GM04503 (cell line): ENCODE measurements around the gene SLC35A3.
"Not testable (repeated sequence)": the region's sequence is repeated elsewhere in the genome, so short reads cannot be mapped to it uniquely, and the experiment has no call there.

ENCODE experiments used
- DNase-seq: peaks from one replicate; pipeline ENCODE4 v3.0.0-alpha.2; 2012; ENCODE audit warnings: low read depth

The SLC35A3 gene

GRCh38 chr1:100036718-100037655 is 67.2 kb downstream of the SLC35A3 start:
- no peak for DNase-seq

- no peak for DNase-seq
These were observed 67.8 kb downstream of the SLC35A3 start for GRCh38 chr1:100037656-100037926.

GRCh38 chr1:100037927-100038659 is 68.3 kb downstream of the SLC35A3 start:
- no peak for DNase-seq

- DNase-seq, result no peak
These were observed 69.0 kb downstream of the SLC35A3 start for GRCh38 chr1:100038660-100039287.

GRCh38 chr1:100039591-100039990 is 69.8 kb downstream of the SLC35A3 start:
- no peak for DNase-seq

GRCh38 chr1:100045206-100045605 is 75.4 kb downstream of the SLC35A3 start:
- no peak for DNase-seq

- DNase-seq, result not testable (repeated sequence)
These were observed 77.5 kb downstream of the SLC35A3 start for GRCh38 chr1:100047235-100047708.

GRCh38 chr1:100050139-100050538 is 80.3 kb downstream of the SLC35A3 start:
- DNase-seq, result no peak

GRCh38 chr1:100051401-100051800 is 81.6 kb downstream of the SLC35A3 start:
- DNase-seq, result no peak

- DNase-seq, result no peak
These were observed 82.1 kb downstream of the SLC35A3 start for GRCh38 chr1:100051893-100052292.

GRCh38 chr1:100053119-100053518 is 83.3 kb downstream of the SLC35A3 start:
- no peak for DNase-seq

- no peak for DNase-seq
These were observed 83.9 kb downstream of the SLC35A3 start for GRCh38 chr1:100053727-100054126.

GRCh38 chr1:100061681-100062080 is 91.9 kb downstream of the SLC35A3 start:
- no peak for DNase-seq

GRCh38 chr1:100065183-100065968 is 95.6 kb downstream of the SLC35A3 start:
- DNase-seq, result no peak

- no peak for DNase-seq
These were observed 96.1 kb downstream of the SLC35A3 start for GRCh38 chr1:100065969-100066227.

- DNase-seq, result no peak
These were observed 100.6 kb downstream of the SLC35A3 start for GRCh38 chr1:100070201-100070939.

GRCh38 chr1:100073531-100073930 is 103.7 kb downstream of the SLC35A3 start:
- DNase-seq, result no peak

- DNase-seq, result no peak
These were observed 105.0 kb downstream of the SLC35A3 start for GRCh38 chr1:100074604-100075395.

- no peak for DNase-seq
These were observed 106.0 kb downstream of the SLC35A3 start for GRCh38 chr1:100075773-100076172.

GRCh38 chr1:100076319-100076718 is 106.5 kb downstream of the SLC35A3 start:
- DNase-seq, result no peak

- no peak for DNase-seq
These were observed 106.9 kb downstream of the SLC35A3 start for GRCh38 chr1:100076744-100077143.
